ENCODE measurements around the gene SERINC5. TPM values are rescaled to one million over a fixed set of nuclear protein-coding genes. Genes with fewer than 3 reads are reported as not detected.

The SERINC5 gene
- total and polyA plus RNA-seq, 4 donors, result 6.2 to 84.5 (median 23.9) TPM

DNA sequence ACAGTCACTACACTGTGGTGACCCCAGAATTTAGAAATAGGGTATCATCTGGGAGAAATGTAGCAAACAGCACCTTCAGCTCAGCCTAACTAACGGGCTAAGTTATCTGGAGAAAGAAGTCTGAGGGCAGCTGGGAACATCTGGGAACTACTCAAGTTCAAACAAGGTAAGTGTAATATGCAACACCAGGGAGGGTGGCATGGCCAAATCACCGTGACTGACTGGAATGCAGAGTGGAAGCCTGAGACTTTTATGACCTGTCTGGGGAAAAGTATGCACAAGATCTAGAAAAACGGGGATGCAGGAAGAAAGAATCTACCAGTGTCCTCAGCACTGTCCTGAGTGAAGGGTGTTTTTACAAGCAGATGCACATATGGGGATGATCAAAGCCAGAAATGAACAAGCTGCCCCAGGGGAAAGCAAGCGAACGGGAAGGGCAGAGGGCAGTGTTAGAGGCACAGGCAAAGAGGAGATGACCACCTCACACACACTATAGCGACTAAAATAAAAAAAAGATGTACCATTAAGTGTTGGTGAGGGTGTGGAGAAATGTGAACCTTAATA lies 59.9 kb downstream of the SERINC5 start:
- Histone ChIP-seq H3K9me3 (ENCODE audit: control insufficient read depth in 4 of 4, insufficient read depth in 3 of 4, low read length in 3 of 4) (no peaks in the 10 kb centered on the region), H3K9ac (ENCODE audit: insufficient read depth in 1 of 2, low read length in 2 of 2) (peak overlapping the region in 1 of 2 donors; percentile 20), H3K27me3 (ENCODE audit: control insufficient read depth in 3 of 3, insufficient read depth in 3 of 3, low read length in 2 of 3) (no peaks in the 10 kb centered on the region), H3K4me3 (no peak overlapping the region), H3K36me3 (ENCODE audit: control insufficient read depth in 4 of 4, insufficient read depth in 4 of 4, low read length in 4 of 4) (peaks cover 0 to 10% (median 2%) of the 10 kb centered on the region in 4 donors), H3K27ac (ENCODE audit: low read depth in 1 of 2, low read length in 1 of 2) (peak overlapping the region in 1 of 2 donors; percentile 54), H3K4me1 (ENCODE audit: control insufficient read depth in 5 of 5, insufficient read depth in 5 of 5, low read length in 5 of 5) (peaks cover 20 to 45% (median 31%) of the 10 kb centered on the region in 5 donors)
- TF ChIP-seq, protein P1, sequence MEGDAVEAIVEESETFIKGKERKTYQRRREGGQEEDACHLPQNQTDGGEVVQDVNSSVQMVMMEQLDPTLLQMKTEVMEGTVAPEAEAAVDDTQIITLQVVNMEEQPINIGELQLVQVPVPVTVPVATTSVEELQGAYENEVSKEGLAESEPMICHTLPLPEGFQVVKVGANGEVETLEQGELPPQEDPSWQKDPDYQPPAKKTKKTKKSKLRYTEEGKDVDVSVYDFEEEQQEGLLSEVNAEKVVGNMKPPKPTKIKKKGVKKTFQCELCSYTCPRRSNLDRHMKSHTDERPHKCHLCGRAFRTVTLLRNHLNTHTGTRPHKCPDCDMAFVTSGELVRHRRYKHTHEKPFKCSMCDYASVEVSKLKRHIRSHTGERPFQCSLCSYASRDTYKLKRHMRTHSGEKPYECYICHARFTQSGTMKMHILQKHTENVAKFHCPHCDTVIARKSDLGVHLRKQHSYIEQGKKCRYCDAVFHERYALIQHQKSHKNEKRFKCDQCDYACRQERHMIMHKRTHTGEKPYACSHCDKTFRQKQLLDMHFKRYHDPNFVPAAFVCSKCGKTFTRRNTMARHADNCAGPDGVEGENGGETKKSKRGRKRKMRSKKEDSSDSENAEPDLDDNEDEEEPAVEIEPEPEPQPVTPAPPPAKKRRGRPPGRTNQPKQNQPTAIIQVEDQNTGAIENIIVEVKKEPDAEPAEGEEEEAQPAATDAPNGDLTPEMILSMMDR (IDR thresholded peaks at IDR 0.05; ENCODE audit: control extremely low read depth, extremely low read depth), result no peak
- ATAC-seq (ENCODE audit: insufficient read depth, low FRiP score), result no peak
- 83 to 91% methylated on average over 6 of the region's 6 CpGs for WGBS, 2 donors
- no peak for DNase-seq

DNA sequence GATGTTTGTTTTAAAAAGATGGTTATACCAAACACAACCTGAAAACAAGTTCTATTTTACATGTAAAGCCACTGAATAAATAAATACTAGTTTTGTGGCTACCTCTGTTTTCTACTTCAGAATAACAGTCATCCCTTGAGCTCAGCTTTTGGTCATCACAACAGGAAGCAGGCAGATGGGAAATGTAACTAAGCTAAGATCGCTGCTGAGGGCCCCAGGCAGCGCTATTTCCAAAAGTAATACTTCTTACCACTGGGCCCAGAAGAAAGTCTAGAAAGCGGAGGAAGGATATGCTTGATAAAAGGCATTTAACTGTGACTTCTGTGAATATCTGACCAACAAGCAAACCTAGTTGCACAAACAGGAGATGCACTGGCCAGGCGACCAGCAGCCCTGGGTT lies 61.4 kb downstream of the SERINC5 start:
- TF ChIP-seq, protein P1 (IDR thresholded peaks at IDR 0.05; ENCODE audit: control extremely low read depth, extremely low read depth), result no peak
- Histone ChIP-seq H3K36me3 (ENCODE audit: control insufficient read depth in 4 of 4, insufficient read depth in 4 of 4, low read length in 4 of 4) (peaks cover 0 to 10% (median 2%) of the 10 kb centered on the region in 4 donors), H3K4me1 (ENCODE audit: control insufficient read depth in 5 of 5, insufficient read depth in 5 of 5, low read length in 5 of 5) (peaks cover 20 to 46% (median 31%) of the 10 kb centered on the region in 5 donors), H3K27me3 (ENCODE audit: control insufficient read depth in 3 of 3, insufficient read depth in 3 of 3, low read length in 2 of 3) (no peaks in the 10 kb centered on the region), H3K9me3 (ENCODE audit: control insufficient read depth in 4 of 4, insufficient read depth in 3 of 4, low read length in 3 of 4) (no peaks in the 10 kb centered on the region), H3K4me3 (no peak overlapping the region), H3K27ac (ENCODE audit: low read depth in 1 of 2, low read length in 1 of 2) (peak overlapping the region in 1 of 2 donors; percentile 52), H3K9ac (ENCODE audit: insufficient read depth in 1 of 2, low read length in 2 of 2) (no peak overlapping the region)
- DNase-seq, result peak in 1 of 3 donors; percentile 59
- ATAC-seq (ENCODE audit: insufficient read depth, low FRiP score), result no peak
- 58 to 76% methylated on average over 4 of the region's 4 CpGs for WGBS, 2 donors

DNA sequence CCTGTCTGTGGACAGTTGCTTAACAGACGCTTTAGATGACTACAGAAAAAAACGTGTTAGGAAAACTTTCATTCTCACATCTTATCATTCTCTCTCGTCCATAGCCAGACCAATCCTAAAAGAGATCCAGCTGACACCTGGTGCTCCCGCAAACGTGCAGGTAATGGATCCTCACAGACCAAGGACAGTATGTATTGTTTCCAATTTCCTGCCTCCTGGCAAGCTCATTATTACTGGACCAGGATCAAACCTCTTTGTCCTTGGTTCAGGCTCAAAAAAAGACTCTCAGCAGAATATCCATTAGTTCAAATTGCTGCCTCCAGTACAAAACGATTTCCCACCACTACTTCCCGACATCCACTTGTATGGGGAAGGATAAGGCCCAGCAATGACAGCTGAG lies 62.4 kb downstream of the SERINC5 start:
- Histone ChIP-seq H3K36me3 (ENCODE audit: control insufficient read depth in 4 of 4, insufficient read depth in 4 of 4, low read length in 4 of 4) (peaks cover 0 to 4% (median 0%) of the 10 kb centered on the region in 4 donors), H3K4me1 (ENCODE audit: control insufficient read depth in 5 of 5, insufficient read depth in 5 of 5, low read length in 5 of 5) (peaks cover 21 to 46% (median 31%) of the 10 kb centered on the region in 5 donors), H3K27me3 (ENCODE audit: control insufficient read depth in 3 of 3, insufficient read depth in 3 of 3, low read length in 2 of 3) (no peaks in the 10 kb centered on the region), H3K9me3 (ENCODE audit: control insufficient read depth in 4 of 4, insufficient read depth in 3 of 4, low read length in 3 of 4) (no peaks in the 10 kb centered on the region), H3K27ac (ENCODE audit: low read depth in 1 of 2, low read length in 1 of 2) (peak overlapping the region; percentile 73 to 83), H3K4me3 (no peak overlapping the region), H3K9ac (ENCODE audit: insufficient read depth in 1 of 2, low read length in 2 of 2) (no peak overlapping the region)
- ATAC-seq (ENCODE audit: insufficient read depth, low FRiP score) (no peak), DNase-seq (peak in 2 of 3 donors; percentile 43 to 55)
- 43 to 55% methylated on average over 7 of the region's 7 CpGs for WGBS, 2 donors
- TF ChIP-seq, protein P1 (IDR thresholded peaks at IDR 0.05; ENCODE audit: control extremely low read depth, extremely low read depth), result no peak

All from lung (tissue), 12 donors.